SU-DHL-6 (cell line): ENCODE measurements around the gene MDC1.
"Not testable (repeated sequence)": the region's sequence is repeated elsewhere in the genome, so short reads cannot be mapped to it uniquely, and the experiment has no call there.

ENCODE experiments used
- H2AFZ ChIP-seq: fragments of 200-600 bp; sonication (generic); 2 replicates; pipeline ENCODE4 v1.6.1; 2014; ENCODE audit warnings: low read depth, mild to moderate bottlenecking, moderate library complexity, mixed read lengths, antibody characterized with exemption, low read length; ENCODE audit not compliant: severe bottlenecking
- H3F3A ChIP-seq: fragments of 200-600 bp; shearing (Covaris generic); 2 replicates; pipeline ENCODE4 v1.6.0; 2016; ENCODE audit warnings: antibody characterized with exemption, mild to moderate bottlenecking; ENCODE audit not compliant: insufficient read depth
- H3K27ac ChIP-seq: fragments of 200-600 bp; sonication (generic); 2 replicates; pipeline ENCODE4 v1.5.1; 2016; ENCODE audit warnings: low read depth, mild to moderate bottlenecking, low read length, moderate library complexity, mixed read lengths
- H3K27me3 ChIP-seq: fragments of 200-600 bp; sonication (generic), shearing (Covaris generic); 2 replicates; pipeline ENCODE4 v1.6.0; 2014; ENCODE audit warnings: mild to moderate bottlenecking, low read length
- H3K36me3 ChIP-seq: fragments of 200-600 bp; sonication (generic); 2 replicates; pipeline ENCODE4 v1.6.1; 2014; ENCODE audit warnings: mild to moderate bottlenecking, low read length, mixed read lengths
- H3K4me2 ChIP-seq: fragments of 300-600, 200-600 bp; shearing (Covaris generic), sonication (generic); 2 replicates; pipeline ENCODE4 v1.6.0; 2014; ENCODE audit warnings: low read length, low read depth, mild to moderate bottlenecking; ENCODE audit not compliant: poor library complexity, severe bottlenecking
- H3K4me3 ChIP-seq: fragments of 200-600 bp; sonication (generic); 2 replicates; pipeline ENCODE4 v1.5.1; 2014; ENCODE audit warnings: antibody characterized with exemption, low read length, mild to moderate bottlenecking, mixed read lengths; ENCODE audit not compliant: insufficient read depth, poor library complexity, severe bottlenecking
- H3K79me2 ChIP-seq: fragments of 200-600 bp; sonication (generic); 2 replicates; pipeline ENCODE4 v1.6.1; 2014; ENCODE audit warnings: mild to moderate bottlenecking, low read length, moderate library complexity; ENCODE audit not compliant: insufficient read depth
- H3K9ac ChIP-seq: fragments of 200-600 bp; sonication (generic); 2 replicates; pipeline ENCODE4 v1.7.0; 2014; ENCODE audit warnings: mild to moderate bottlenecking, low read length
- H3K9me2 ChIP-seq: fragments of 200-600 bp; sonication (generic); replicated peaks from 2 replicates; pipeline ENCODE4 v1.6.1; 2014; ENCODE audit warnings: low read length; ENCODE audit not compliant: insufficient read depth
- H3K9me3 ChIP-seq: fragments of 200-600 bp; sonication (generic); 2 replicates; pipeline ENCODE4 v1.6.1; 2014; ENCODE audit warnings: low read length, mixed read lengths; ENCODE audit not compliant: insufficient read depth
- H4K20me1 ChIP-seq: fragments of 200-600 bp; sonication (generic); 2 replicates; pipeline ENCODE4 v1.6.1; 2014; ENCODE audit warnings: low read depth, mild to moderate bottlenecking, antibody characterized with exemption, low read length, moderate library complexity, mixed read lengths
- EZH2phosphoT487 ChIP-seq: fragments of 200-600 bp; sonication (generic), shearing (Covaris generic); conservative IDR thresholded peaks from 2 replicates; pipeline ENCODE4 v1.6.1; 2018; ENCODE audit warnings: mild to moderate bottlenecking, antibody characterized with exemption, low read length, moderate library complexity, mixed read lengths
- TF ChIP-seq, protein P1 (sequence below): fragments of 200-600 bp; sonication (generic); IDR thresholded peaks from one replicate; pipeline ENCODE4 v1.5.1; 2017; ENCODE audit warnings: antibody characterized with exemption, mild to moderate bottlenecking, low read length, moderate library complexity; ENCODE audit not compliant: insufficient read depth, poor library complexity, severe bottlenecking

Gene MDC1

DNA sequence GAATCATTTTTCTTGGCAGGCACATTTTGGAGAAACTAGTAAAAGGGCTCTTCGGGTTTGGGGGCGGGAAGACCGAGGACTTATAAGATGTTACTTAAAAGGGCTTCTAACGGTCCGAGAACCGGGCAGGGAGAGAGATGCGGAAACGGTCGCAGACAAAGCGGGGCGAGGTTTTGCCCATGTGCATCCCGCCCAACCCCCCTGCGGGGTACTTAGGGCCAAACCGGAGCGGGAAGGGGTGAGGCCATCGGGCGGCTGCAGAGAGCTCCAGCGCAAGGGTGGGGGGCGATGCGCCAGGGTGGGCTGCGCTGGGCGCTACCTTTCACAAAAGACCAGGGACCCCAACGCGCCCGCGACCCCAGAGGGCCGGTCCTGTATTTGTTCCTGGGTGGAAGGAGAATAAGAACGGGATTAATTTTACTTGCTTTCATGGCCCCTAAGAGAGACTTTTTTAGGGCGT, 3.7 kb upstream of the MDC1 start:
- H3K36me3 ChIP-seq: peaks cover 40% of the 10 kb centered on the region
- peak overlapping the region; percentile 94 for H3K27ac ChIP-seq
- peak overlapping the region; percentile 99 for H3K9ac ChIP-seq
- peaks cover 86% of the 10 kb centered on the region for H3F3A ChIP-seq
- no peaks in the 10 kb centered on the region for H3K9me2 ChIP-seq
- H4K20me1 ChIP-seq: peaks cover 15% of the 10 kb centered on the region
- H3K4me3 ChIP-seq: peak overlapping the region; percentile 83
- TF ChIP-seq, protein P1, sequence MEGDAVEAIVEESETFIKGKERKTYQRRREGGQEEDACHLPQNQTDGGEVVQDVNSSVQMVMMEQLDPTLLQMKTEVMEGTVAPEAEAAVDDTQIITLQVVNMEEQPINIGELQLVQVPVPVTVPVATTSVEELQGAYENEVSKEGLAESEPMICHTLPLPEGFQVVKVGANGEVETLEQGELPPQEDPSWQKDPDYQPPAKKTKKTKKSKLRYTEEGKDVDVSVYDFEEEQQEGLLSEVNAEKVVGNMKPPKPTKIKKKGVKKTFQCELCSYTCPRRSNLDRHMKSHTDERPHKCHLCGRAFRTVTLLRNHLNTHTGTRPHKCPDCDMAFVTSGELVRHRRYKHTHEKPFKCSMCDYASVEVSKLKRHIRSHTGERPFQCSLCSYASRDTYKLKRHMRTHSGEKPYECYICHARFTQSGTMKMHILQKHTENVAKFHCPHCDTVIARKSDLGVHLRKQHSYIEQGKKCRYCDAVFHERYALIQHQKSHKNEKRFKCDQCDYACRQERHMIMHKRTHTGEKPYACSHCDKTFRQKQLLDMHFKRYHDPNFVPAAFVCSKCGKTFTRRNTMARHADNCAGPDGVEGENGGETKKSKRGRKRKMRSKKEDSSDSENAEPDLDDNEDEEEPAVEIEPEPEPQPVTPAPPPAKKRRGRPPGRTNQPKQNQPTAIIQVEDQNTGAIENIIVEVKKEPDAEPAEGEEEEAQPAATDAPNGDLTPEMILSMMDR: no peak
- no peak for TF ChIP-seq EZH2phosphoT487
- H3K9me3 ChIP-seq: no peaks in the 10 kb centered on the region
- no peaks in the 10 kb centered on the region for H3K27me3 ChIP-seq
- peaks cover 53% of the 10 kb centered on the region for H3K79me2 ChIP-seq
- H2AFZ ChIP-seq: no peak overlapping the region
- peak overlapping the region; percentile 71 for H3K4me2 ChIP-seq

DNA sequence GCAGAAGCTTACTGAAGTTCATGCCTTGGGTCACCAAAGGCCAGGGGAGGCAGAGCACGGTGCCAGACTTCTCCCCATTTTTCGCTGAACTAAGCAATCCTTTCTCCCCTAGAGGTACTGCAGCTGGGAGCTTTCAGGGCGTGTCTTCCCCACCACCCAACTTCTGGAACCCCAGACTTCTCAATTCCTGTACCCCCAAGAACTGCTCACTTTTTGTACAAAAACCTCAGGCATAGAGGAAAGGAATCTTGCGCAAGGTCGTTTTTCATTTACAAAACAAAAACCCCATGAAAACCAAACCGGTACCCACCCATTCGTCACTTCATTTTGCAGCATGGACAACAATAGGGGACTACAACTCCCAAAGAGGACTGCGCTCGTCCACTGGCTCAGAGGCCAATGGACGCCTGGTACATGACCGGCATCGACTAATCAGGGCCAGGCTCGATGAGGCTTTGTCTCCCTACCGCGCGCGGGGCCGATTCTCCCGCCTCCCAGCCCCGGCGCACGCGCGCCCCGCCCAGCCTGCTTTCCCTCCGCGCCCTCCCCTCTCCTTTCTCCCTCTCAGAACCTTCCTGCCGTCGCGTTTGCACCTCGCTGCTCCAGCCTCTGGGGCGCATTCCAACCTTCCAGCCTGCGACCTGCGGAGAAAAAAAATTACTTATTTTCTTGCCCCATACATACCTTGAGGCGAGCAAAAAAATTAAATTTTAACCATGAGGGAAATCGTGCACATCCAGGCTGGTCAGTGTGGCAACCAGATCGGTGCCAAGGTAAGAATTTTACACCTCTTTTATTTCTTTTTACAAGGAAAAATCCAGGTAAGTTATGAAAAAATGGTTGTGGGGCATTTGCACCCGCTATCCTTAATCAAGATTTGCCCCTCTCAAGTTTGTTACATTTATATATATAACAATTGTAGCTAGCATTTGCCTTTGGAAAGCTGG, 3.0 kb upstream of the MDC1 start, which contains the start of gene TUBB:
Gene TUBB (plus strand): TSS at position 562 of the 947 bp plus-strand sequence. CDS start 155 bp downstream, at position 717.
- Histone ChIP-seq H3K79me2 (peaks cover 53% of the 10 kb centered on the region), H3K9me3 (no peaks in the 10 kb centered on the region), H3F3A (peaks cover 84% of the 10 kb centered on the region), H3K4me3 (peak within 1 kb of the TSS; percentile 83), H3K4me2 (peak within 1 kb of the TSS; percentile 78), H2AFZ (peak within 1 kb of the TSS; percentile 29), H3K9me2 (no peaks in the 10 kb centered on the region), H3K36me3 (peaks cover 37% of the 10 kb centered on the region), H3K27me3 (no peaks in the 10 kb centered on the region), H4K20me1 (peaks cover 15% of the 10 kb centered on the region), H3K9ac (peak within 1 kb of the TSS; percentile 99), H3K27ac (peak within 1 kb of the TSS; percentile 94)
- TF ChIP-seq EZH2phosphoT487: no peak
- TF ChIP-seq, protein P1: no peak

DNA sequence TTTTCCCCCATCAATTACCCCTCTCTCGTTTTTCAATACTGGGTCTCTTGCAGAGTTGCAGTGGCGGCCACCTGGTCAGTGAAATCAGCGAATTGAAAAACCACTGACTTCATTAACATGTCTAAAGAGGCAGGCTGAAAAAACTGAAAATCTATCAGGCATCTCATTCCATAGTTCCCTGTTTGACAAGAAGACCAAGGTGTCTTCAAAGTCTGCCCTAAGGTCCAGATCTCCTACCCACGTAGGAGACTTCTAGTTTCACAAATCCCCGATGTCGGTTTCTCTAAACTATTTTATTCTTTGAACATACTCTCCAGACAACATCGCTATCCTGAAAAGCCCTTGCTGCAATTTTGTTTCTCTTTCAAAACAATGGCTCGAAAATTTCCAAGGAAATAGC, 2.3 kb upstream of the MDC1 start:
- H3K9ac ChIP-seq: peak overlapping the region; percentile 99
- H3K27ac ChIP-seq: peak overlapping the region; percentile 94
- peak overlapping the region; percentile 78 for H3K4me2 ChIP-seq
- peaks cover 15% of the 10 kb centered on the region for H4K20me1 ChIP-seq
- peaks cover 30% of the 10 kb centered on the region for H3K36me3 ChIP-seq
- H3F3A ChIP-seq: peaks cover 81% of the 10 kb centered on the region
- H3K79me2 ChIP-seq: peaks cover 47% of the 10 kb centered on the region
- H3K27me3 ChIP-seq: no peaks in the 10 kb centered on the region
- H3K4me3 ChIP-seq: peak overlapping the region; percentile 78
- H3K9me2 ChIP-seq: no peaks in the 10 kb centered on the region
- TF ChIP-seq, protein P1: no peak
- no peak for TF ChIP-seq EZH2phosphoT487
- H3K9me3 ChIP-seq: no peaks in the 10 kb centered on the region
- H2AFZ ChIP-seq: peak overlapping the region; percentile 29

DNA sequence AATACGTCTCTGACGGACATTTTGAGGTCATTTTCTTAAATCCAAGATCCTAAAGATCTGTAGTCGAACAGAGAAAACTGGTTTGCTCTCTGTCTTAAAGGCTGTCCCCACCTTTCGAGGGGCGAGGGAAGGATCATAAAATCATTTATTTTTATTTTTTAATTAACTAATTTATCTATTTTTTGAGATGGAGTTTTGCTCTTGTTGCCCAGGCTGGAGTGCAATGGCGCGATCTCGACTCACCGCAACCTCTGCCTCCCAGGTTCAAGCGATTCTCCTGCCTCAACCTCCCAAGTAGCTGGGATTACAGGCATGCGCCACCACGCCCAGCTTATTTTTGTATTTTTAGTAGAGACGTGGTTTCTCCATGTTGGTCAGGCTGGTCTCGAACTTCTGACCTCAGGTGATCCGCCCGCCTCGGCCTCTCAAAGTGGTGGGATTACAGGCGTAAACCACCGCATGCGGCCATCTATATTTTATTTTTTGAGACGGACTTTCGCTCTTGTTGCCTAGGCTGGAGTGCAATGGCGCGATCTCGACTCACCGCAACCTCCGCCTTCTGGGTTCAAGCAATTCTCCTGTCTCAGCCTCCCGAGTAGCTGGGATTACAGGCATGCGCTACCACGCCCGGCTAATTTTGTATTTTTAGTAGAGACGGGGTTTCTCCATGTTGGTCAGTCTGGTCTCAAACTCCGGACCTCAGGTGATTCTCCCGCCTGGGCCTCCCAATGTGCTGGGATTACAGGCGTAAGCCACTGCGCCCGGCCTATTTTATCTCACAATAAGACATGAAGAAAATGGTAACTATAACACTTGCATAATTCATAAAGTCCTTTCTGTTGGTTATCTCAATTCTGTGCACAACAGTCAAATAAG, 1.0 kb upstream of the MDC1 start:
- H3K4me2 ChIP-seq: peak overlapping the region; percentile 78
- peaks cover 69% of the 10 kb centered on the region for H3F3A ChIP-seq
- H3K4me3 ChIP-seq: peak overlapping the region; percentile 78
- H3K9me3 ChIP-seq, H3K9me2 ChIP-seq, H4K20me1 ChIP-seq, H2AFZ ChIP-seq, H3K27me3 ChIP-seq: not testable (repeated sequence)
- H3K27ac ChIP-seq: peak overlapping the region; percentile 94
- peaks cover 38% of the 10 kb centered on the region for H3K79me2 ChIP-seq
- peaks cover 24% of the 10 kb centered on the region for H3K36me3 ChIP-seq
- H3K9ac ChIP-seq: peak overlapping the region; percentile 99
